Testis (tissue), 3 donors: ENCODE measurements around the gene ARID1B. TPM values are rescaled to one million over a fixed set of nuclear protein-coding genes. Genes with fewer than 3 reads are reported as not detected.

Source experiments
- DNase-seq: peaks from one replicate; pipeline ENCODE4 v3.0.0-alpha.2; 2019
- H3K27ac ChIP-seq, 2 donors: fragments of 200-600 bp; sonication (generic); one replicate each; pipeline ENCODE4 v1.5.1; 2019
- H3K27me3 ChIP-seq: fragments of 200-600 bp; sonication (generic); one replicate; pipeline ENCODE4 v1.5.1; 2019
- H3K36me3 ChIP-seq: fragments of 200-600 bp; sonication (generic); one replicate; pipeline ENCODE4 v1.5.1; 2017; ENCODE audit warnings: low read depth; ENCODE audit errors: missing control alignments
- H3K4me1 ChIP-seq: fragments of 200-600 bp; sonication (generic); one replicate; pipeline ENCODE4 v1.5.1; 2019
- H3K4me3 ChIP-seq, 2 donors: fragments of 200-600 bp; sonication (generic); one replicate each; pipeline ENCODE4 v1.5.1; 2017 to 2019
- H3K9me3 ChIP-seq: fragments of 200-600 bp; sonication (generic); one replicate; pipeline ENCODE4 v1.5.1; 2017
- CTCF ChIP-seq, 3 experiments: fragments of 450-650 bp in 2 of 3; fragments of 200-600 bp in 1 of 3; sonication (generic) in 1 of 3; IDR thresholded peaks; one replicate each; pipeline ENCODE4 v1.5.1; 2016 to 2019; ENCODE audit warnings: antibody characterized with exemption in 3 of 3, mild to moderate bottlenecking in 2 of 3, moderate library complexity in 1 of 3
- POLR2A ChIP-seq: fragments of 450-650 bp; IDR thresholded peaks from one replicate; pipeline ENCODE4 v1.6.1; 2017; ENCODE audit warnings: antibody characterized with exemption, mild to moderate bottlenecking, moderate library complexity
- WGBS, 2 donors: methylation state at CpG; one replicate each; pipeline ENCODE4 v1.1.5; 2018; 5-methylcytosine and 5-hydroxymethylcytosine counted together
- intact Hi-C: fragments of 100-400 bp; cut with DNase I; formaldehyde crosslinking; loops from one replicate; pipeline ENCODE4 v1.15.1; 2023; ENCODE audit warnings: low total_unique reads
- polyA plus RNA-seq: library from polyadenylated mRNA; stranded (reverse); fragments of 350-450 nt; fragmentation: Illumina TruSeq; extraction: RNeasy Lipid Tissue Mini Kit (QIAGEN cat#74804); gene quantifications from one replicate; pipeline ENCODE4 v1.2.3, GENCODE V29; 2014; ENCODE audit warnings: low read depth, low replicate concordance; ENCODE audit not compliant: insufficient read depth
- total RNA-seq, 2 donors: library from RNA; depleted of rRNA; stranded (reverse); fragments of >200 nt; gene quantifications; one replicate each; pipeline ENCODE4 v1.2.3, GENCODE V29; 2016

Gene ARID1B
- total and polyA plus RNA-seq, 3 donors from 2014 or later, result 26.2 to 126 (median 103) TPM

GRCh38 chr6:157217894-157218370, 440.8 kb downstream of the ARID1B start:
- Histone ChIP-seq H3K9me3 (no peaks in the 10 kb centered on the region), H3K4me3 (no peak overlapping the region), H3K27me3 (no peaks in the 10 kb centered on the region), H3K36me3 (no peaks in the 10 kb centered on the region), H3K4me1 (no peaks in the 10 kb centered on the region), H3K27ac (no peak overlapping the region)
- TF ChIP-seq CTCF (IDR thresholded peaks at IDR 0.05) (no peak), POLR2A (no peak)
- WGBS, 2 donors, result 95 to 96% methylated on average over 11 to 13 of the region's 13 CpGs
- intact Hi-C loops, result no loop called here
- DNase-seq, result no peak

GRCh38 chr6:157218371-157219198, 441.4 kb downstream of the ARID1B start:
- H3K27ac ChIP-seq, result no peak overlapping the region
- 90 to 97% methylated on average over 17 to 23 of the region's 23 CpGs for WGBS, 2 donors
- H3K4me1 ChIP-seq, result no peaks in the 10 kb centered on the region
- no peak overlapping the region for H3K4me3 ChIP-seq
- no peaks in the 10 kb centered on the region for H3K9me3 ChIP-seq
- intact Hi-C loops, result no loop called here
- H3K27me3 ChIP-seq, result no peaks in the 10 kb centered on the region
- no peak for DNase-seq
- H3K36me3 ChIP-seq, result no peaks in the 10 kb centered on the region
- TF ChIP-seq POLR2A (no peak), CTCF (IDR thresholded peaks at IDR 0.05) (no peak)

GRCh38 chr6:157219201-157220200, 442.3 kb downstream of the ARID1B start:
- H3K27ac ChIP-seq, result no peak overlapping the region
- 79 to 89% methylated on average over 18 of the region's 18 CpGs for WGBS, 2 donors
- intact Hi-C loops, result no loop called here
- no peaks in the 10 kb centered on the region for H3K9me3 ChIP-seq
- H3K4me1 ChIP-seq, result no peaks in the 10 kb centered on the region
- H3K36me3 ChIP-seq, result no peaks in the 10 kb centered on the region
- no peaks in the 10 kb centered on the region for H3K27me3 ChIP-seq
- TF ChIP-seq CTCF (IDR thresholded peaks at IDR 0.05) (no peak), POLR2A (no peak)
- H3K4me3 ChIP-seq, result no peak overlapping the region
- DNase-seq, result no peak

GRCh38 chr6:157220485-157220884, 443.3 kb downstream of the ARID1B start:
- DNase-seq, result no peak
- TF ChIP-seq CTCF (IDR thresholded peaks at IDR 0.05) (no peak), POLR2A (no peak)
- Histone ChIP-seq H3K9me3 (no peaks in the 10 kb centered on the region), H3K4me3 (no peak overlapping the region), H3K27ac (no peak overlapping the region), H3K27me3 (no peaks in the 10 kb centered on the region), H3K4me1 (peaks cover 5% of the 10 kb centered on the region), H3K36me3 (no peaks in the 10 kb centered on the region)
- intact Hi-C loops, result no loop called here
- 70 to 79% methylated on average over 1 of the region's 1 CpG for WGBS, 2 donors
